Ovary (tissue), 9 donors: ENCODE data around the gene NRXN3. TPM values are rescaled to one million over a fixed set of nuclear protein-coding genes. Genes with fewer than 3 reads are reported as not detected.
A peak's percentile ranks its signal among the peaks of the same experiment; 100 is the strongest.

Experiments used
- DNase-seq, 5 donors: peaks; one replicate each; pipeline ENCODE4 v3.0.0-alpha.2; 2019 to 2020
- H3K27ac ChIP-seq, 2 donors: fragments of 200-600 bp; one replicate each; pipeline versions ENCODE4 v1.5.1 to v1.8.0; 2019 to 2022
- H3K27me3 ChIP-seq: fragments of 200-600 bp; one replicate; pipeline ENCODE4 v1.8.0; 2022
- H3K36me3 ChIP-seq: fragments of 200-600 bp; sonication (generic); one replicate; pipeline ENCODE4 v1.5.1; 2019
- H3K4me1 ChIP-seq: one replicate; pipeline ENCODE4 v1.8.1; 2013; ENCODE audit warnings: mild to moderate bottlenecking, moderate library complexity; ENCODE audit not compliant: insufficient read depth
- H3K4me3 ChIP-seq: fragments of 200-600 bp; sonication (generic); one replicate; pipeline ENCODE4 v1.5.1; 2017
- H3K9me3 ChIP-seq, 2 donors: fragments of 200-600 bp in 1 of 2; sonication (generic) in 1 of 2; one replicate each; pipeline versions ENCODE4 v1.5.1 to v1.8.1; 2013 to 2019; ENCODE audit warnings: mild to moderate bottlenecking in 1 of 2, moderate library complexity in 1 of 2
- CTCF ChIP-seq, 3 donors: fragments of 450-650 bp in 2 of 3; fragments of 200-600 bp in 1 of 3; IDR thresholded peaks; one replicate each; pipeline versions ENCODE4 v1.5.1 to v1.8.0; 2016 to 2022; ENCODE audit warnings: antibody characterized with exemption in 3 of 3, mild to moderate bottlenecking in 1 of 3
- EP300 ChIP-seq: sonication (generic); formaldehyde crosslinking; IDR thresholded peaks from one replicate; pipeline ENCODE4 v1.6.1; 2017; ENCODE audit warnings: antibody characterized with exemption
- POLR2A ChIP-seq: fragments of 450-650 bp; IDR thresholded peaks from one replicate; pipeline ENCODE4 v1.6.1; 2017; ENCODE audit warnings: antibody characterized with exemption, mild to moderate bottlenecking, moderate library complexity
- WGBS, 3 donors: extraction: QIAGEN DNeasy Blood & Tissue Kit in 1 of 3; methylation state at CpG; one replicate each; pipeline versions ENCODE4 v1.1.5 to v1.1.7; 2013 to 2017; 5-methylcytosine and 5-hydroxymethylcytosine counted together
- intact Hi-C, 4 donors: fragments of 100-400 bp; cut with DNase I; formaldehyde crosslinking; loops; one replicate each; pipeline versions ENCODE4 v1.11.0 to v1.15.1; 2022 to 2023
- polyA plus RNA-seq, 2 donors: library from polyadenylated mRNA; stranded (reverse); fragments of 200-250 nt in 1 of 2; fragments of 350-450 nt in 1 of 2; fragmentation: Illumina TruSeq in 1 of 2; extraction: RNeasy Lipid Tissue Mini Kit (QIAGEN cat#74804) in 1 of 2; gene quantifications; one replicate each; pipeline ENCODE4 v1.2.3, GENCODE V29; 2013 to 2014
- total RNA-seq, 7 donors: library from RNA; depleted of rRNA in 2 of 7; stranded (reverse); fragments of >200 nt in 2 of 7; fragmentation: NEBNext Ultra II Directional in 3 of 7; extraction: Animal tissue kit (Norgen Biotek cat#: 25700) in 3 of 7; gene quantifications; one replicate each; pipeline versions ENCODE4 v1.1.0 to v1.2.4, GENCODE V29; 2016 to 2023
- donor health status: DM: no; HTN: no; CAD: no; lungs with moderate emphysema.
- donor health status: DM: no; HTN: no; CAD: no.
- donor health status: Bipolar disorder and iron deficiency.
- donor health status: DM: yes; HTN: yes; CAD: no.
- donor health status: DM: no; HTN: no; CAD: no.
- donor health status: DM: yes; HTN: yes; CAD: no.

Gene NRXN3
- total and polyA plus RNA-seq, 9 donors, result 0.28 to 6.2 (median 0.82) TPM

DNA sequence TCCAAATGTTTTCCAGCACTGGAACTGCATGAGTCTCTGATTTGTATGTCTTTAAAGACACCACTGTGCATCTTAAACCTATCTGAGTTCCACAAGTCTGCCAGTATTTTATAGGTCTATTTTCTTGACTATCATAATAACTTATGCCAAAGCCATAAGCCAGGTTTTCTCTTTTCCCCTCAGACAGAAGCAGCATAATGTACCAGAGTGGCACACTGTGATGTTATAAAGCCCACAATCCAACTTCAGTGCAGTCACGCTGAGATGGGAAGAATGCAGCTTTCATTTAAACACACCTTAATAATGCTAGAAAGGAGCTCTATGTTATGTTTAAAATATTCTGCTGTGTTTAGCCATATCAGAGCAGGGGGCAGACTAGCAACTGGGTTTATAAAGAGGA lies 1117.8 kb downstream of the NRXN3 start:
- Histone ChIP-seq H3K4me3 (no peak overlapping the region), H3K27ac (no peak overlapping the region), H3K36me3 (no peaks in the 10 kb centered on the region), H3K9me3 (no peaks in the 10 kb centered on the region), H3K4me1 (no peaks in the 10 kb centered on the region), H3K27me3 (no peaks in the 10 kb centered on the region)
- WGBS, 3 donors, result 58 to 94% (median 68%) methylated on average over 1 of the region's 1 CpG
- no peak for DNase-seq
- TF ChIP-seq EP300, result no peak
- TF ChIP-seq POLR2A, result no peak
- no peak for TF ChIP-seq CTCF (IDR thresholded peaks at IDR 0.05)
- intact Hi-C loops, result no loop called here

- Histone ChIP-seq H3K36me3 (no peaks in the 10 kb centered on the region), H3K4me3 (peak overlapping the region; percentile 11), H3K27ac (no peak overlapping the region), H3K27me3 (no peaks in the 10 kb centered on the region), H3K9me3 (no peaks in the 10 kb centered on the region), H3K4me1 (no peaks in the 10 kb centered on the region)
- DNase-seq, result no peak
- no peak for TF ChIP-seq EP300
- no peak for TF ChIP-seq POLR2A
- TF ChIP-seq CTCF (IDR thresholded peaks at IDR 0.05), result no peak
- WGBS, 3 donors, result 9 to 32% (median 15%) methylated on average over 11 of the region's 11 CpGs
- intact Hi-C loops, result no loop called here
Observed at GRCh38 chr14:79293482-79294177, 1123.5 kb downstream of the NRXN3 start.

DNA sequence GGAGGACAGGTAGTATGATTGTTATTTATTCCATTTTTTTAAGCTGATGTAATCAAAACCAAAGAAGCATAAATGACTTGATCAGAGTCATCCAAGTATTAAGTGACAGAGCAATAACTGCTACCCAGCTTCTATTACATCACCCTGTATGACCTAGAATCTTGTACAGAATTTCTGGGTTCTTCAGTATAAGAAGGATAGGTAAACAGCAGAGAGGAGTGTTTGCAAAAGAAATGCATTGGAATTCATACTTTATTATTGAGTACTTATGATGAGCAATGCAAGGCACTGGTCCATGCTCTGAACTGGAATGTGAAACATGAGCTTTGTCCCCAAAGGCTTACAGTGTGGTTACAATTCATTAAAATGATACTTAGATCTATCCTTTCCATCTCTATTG lies 1124.3 kb downstream of the NRXN3 start:
- Histone ChIP-seq H3K27ac (no peak overlapping the region), H3K9me3 (no peaks in the 10 kb centered on the region), H3K27me3 (no peaks in the 10 kb centered on the region), H3K4me3 (no peak overlapping the region), H3K4me1 (no peaks in the 10 kb centered on the region), H3K36me3 (no peaks in the 10 kb centered on the region)
- intact Hi-C loops, result no loop called here
- no peak for DNase-seq
- TF ChIP-seq CTCF (IDR thresholded peaks at IDR 0.05) (no peak), POLR2A (no peak), EP300 (no peak)

DNA sequence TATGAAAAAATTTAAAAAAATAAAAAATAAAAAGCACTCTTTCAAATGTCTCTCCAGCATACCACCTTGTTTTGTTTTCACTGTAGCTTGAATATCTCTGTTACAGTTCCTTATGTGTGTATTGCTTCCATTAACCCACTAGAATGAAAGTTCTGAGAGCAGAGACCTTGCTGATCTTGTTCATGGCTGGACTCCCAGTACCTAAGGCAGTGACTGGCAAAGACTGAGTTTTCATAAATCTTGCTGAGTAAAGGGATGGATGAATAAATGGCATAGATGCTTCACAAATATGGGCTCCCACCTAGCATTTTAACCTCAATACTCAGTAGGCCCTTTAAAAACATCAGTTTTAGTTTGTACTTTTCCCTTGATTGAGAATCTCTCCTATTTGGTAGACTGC lies 1125.2 kb downstream of the NRXN3 start:
- intact Hi-C loops, result no loop called here
- Histone ChIP-seq H3K9me3 (no peaks in the 10 kb centered on the region), H3K27ac (no peak overlapping the region), H3K4me1 (no peaks in the 10 kb centered on the region), H3K4me3 (no peak overlapping the region), H3K27me3 (no peaks in the 10 kb centered on the region), H3K36me3 (no peaks in the 10 kb centered on the region)
- no peak for DNase-seq
- no peak for TF ChIP-seq POLR2A
- TF ChIP-seq EP300, result no peak
- TF ChIP-seq CTCF (IDR thresholded peaks at IDR 0.05), result no peak
